ENCODE measurements around the gene APBB2.

- TF ChIP-seq CTCF (IDR thresholded peaks at IDR 0.05): no peak
- no peak for TF ChIP-seq POLR2A (IDR thresholded peaks at IDR 0.05)
Measured at GRCh38 chr4:40953283-40954087, 260.9 kb downstream of the APBB2 start.
